GM12872 (cell line): ENCODE results near the gene MFAP2.

ENCODE experiments used
- TF ChIP-seq, protein P1 (sequence below): IDR thresholded peaks from 3 replicates; pipeline ENCODE4 v1.5.1; 2011; ENCODE audit warnings: low read depth, mild to moderate bottlenecking, low read length, moderate library complexity; ENCODE audit not compliant: insufficient read depth

MFAP2 gene

DNA sequence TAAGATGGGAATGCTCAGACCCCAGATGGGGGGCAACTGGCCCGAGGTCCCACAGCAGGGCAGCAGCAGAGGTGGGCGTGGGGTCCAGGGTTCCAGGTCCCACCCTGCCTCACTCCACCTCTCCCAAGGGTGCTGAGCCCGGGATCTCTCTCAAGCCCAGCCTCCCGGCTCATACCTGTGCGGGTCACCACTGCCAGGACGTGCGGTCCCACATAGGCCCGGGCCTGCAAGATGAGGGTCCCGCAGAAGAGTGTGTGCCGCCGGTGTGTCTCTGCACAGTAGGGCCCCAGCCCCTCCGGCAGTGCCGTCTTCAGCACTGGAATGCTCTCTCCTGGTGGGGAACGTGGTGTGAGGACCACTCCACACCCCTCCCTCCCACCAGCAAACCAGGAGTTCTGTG is 16.4 kb upstream of the MFAP2 start:
- TF ChIP-seq, protein P1, sequence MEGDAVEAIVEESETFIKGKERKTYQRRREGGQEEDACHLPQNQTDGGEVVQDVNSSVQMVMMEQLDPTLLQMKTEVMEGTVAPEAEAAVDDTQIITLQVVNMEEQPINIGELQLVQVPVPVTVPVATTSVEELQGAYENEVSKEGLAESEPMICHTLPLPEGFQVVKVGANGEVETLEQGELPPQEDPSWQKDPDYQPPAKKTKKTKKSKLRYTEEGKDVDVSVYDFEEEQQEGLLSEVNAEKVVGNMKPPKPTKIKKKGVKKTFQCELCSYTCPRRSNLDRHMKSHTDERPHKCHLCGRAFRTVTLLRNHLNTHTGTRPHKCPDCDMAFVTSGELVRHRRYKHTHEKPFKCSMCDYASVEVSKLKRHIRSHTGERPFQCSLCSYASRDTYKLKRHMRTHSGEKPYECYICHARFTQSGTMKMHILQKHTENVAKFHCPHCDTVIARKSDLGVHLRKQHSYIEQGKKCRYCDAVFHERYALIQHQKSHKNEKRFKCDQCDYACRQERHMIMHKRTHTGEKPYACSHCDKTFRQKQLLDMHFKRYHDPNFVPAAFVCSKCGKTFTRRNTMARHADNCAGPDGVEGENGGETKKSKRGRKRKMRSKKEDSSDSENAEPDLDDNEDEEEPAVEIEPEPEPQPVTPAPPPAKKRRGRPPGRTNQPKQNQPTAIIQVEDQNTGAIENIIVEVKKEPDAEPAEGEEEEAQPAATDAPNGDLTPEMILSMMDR, result no peak

DNA sequence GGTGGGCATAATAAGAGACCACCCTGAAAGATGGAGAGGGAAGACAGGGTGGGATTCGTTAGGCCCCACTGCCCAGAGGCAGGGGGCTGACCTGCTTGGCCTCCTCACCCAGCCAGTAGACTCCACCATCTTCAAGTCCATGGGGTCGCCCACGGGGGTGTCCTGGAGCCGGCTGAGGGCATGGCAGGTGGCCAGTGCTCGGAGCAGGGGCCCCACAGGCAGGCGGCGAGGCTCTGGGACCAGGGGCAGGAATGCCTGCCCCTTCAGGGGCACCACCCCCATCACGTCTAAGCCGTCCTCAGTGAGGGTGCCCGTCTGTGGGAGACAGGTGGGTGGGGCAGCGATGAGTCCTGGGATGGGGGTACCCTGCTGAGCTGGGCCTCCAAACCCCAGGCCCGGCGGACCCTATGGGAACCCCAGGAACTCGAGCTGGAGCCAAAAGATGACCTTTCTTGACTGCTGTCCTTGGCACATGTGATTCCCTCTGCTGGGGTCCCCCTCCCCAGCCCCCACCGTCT is 13.2 kb upstream of the MFAP2 start:
- TF ChIP-seq, protein P1, result no peak

GRCh38 chr1:16992675-16993074 is 12.3 kb upstream of the MFAP2 start:
- TF ChIP-seq, protein P1, result no peak

DNA sequence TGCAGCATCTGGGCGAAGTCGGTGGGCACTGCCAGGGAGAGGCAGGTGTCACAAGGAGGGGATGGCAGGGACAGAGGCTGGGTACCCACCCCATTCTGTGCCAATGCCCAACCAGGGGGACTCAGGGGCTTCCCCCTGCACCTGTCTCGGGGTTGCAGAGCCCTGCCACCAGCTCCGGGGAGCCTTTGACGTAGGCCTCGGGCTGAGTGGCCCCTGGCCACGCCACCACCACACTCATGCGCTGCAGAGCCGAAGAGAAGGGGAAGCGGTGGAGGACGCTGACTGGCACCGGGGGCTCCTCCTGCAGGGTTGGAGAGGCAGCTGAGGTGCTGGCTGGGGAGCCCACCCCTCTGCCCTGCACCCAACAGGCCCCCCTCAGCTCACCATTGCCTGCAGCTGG is 11.7 kb upstream of the MFAP2 start:
- TF ChIP-seq, protein P1, result no peak

DNA sequence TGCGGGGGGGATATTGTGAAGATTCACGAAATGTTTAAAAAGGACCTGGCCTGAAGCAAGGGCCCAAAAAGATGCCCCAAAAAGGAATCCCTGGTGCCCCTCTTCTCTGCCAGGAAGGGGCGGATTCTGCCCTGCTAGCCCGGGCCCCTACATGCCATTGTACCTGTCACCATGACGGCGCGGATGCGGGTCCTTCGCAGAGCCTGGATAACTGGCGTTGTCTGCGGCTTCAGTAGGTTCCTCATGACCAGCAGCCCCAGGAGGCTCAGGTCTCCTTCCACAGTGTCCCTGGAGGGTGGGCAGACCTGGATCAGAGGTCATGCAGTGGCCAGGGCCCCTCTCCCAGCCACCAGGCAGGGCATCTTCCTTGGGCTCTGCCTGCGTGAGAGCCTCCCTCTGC is 11.2 kb upstream of the MFAP2 start:
- TF ChIP-seq, protein P1, result no peak

DNA sequence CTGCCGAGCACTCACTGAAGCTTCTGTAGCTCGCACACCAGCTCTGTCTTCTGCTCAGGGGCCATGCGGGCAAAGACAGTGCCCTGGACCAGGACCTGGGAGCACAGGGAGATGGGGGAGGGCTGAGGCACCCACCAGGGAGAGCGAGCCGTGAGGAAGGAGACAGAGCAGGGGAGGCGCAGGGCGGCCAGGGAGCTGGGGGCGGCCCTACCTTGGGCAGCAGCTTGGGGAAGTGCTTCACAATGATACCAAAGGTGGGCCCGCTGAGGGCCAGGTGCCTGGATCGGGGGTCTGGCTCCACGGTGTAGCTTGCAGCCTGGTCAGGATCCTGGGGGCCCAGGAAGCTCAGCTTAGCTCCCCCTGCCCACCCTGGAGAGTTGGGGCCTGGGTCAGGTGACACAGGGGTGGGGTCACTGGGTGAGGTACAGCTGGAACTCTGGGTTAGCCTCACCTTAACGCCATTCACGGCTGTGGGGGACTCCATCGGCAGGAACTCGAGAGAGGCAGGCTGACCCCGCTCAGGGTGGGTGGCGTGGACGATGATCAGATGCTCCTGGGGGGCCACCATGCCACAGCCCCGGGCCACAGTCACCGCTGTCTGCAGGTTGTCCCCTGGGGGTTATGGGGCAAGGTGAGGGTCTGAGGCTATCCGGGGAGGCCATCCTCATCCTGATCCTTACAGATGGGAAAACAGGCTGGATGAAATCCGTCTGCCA is 9.4 kb upstream of the MFAP2 start:
- TF ChIP-seq, protein P1, result no peak

DNA sequence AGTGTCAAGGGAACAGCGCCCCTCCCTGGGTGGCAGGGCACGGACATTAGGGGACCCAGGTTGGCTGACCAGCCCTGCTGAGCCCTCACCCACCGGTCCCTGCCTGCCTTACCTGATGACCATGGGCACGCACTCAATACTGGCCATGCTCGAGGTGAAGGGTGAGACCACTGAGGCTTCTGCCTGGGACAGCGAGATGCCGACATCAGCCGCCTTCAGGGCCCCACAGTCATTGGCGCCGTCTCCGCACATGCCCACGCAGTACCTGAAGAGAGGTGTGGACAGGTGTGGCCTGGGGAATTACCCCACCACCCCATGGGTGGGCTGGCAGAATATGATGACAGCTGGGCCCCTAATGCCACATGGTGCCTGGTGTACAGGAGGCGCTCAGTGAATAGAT is 7.8 kb upstream of the MFAP2 start:
- TF ChIP-seq, protein P1, result no peak
